HG03108 (cell line): Measurements from ENCODE around the gene RAB18.
"Not testable (repeated sequence)": the region's sequence is repeated elsewhere in the genome, so short reads cannot be mapped to it uniquely, and the experiment has no call there.

Experiments
- ATAC-seq: cut with Tn5 transposase; IDR thresholded peaks from one replicate; pipeline ENCODE4 v1.9.1; 2021; ENCODE audit warnings: moderate library complexity; ENCODE audit not compliant: unreplicated experiment

The RAB18 gene

GRCh38 chr10:27503498-27504006 is 552 bp upstream of the RAB18 start:
- no peak for ATAC-seq

- ATAC-seq: no peak
Observed at GRCh38 chr10:27504808-27505460, 830 bp downstream of the RAB18 start.

GRCh38 chr10:27505537-27505936 is 1.4 kb downstream of the RAB18 start:
- ATAC-seq: not testable (repeated sequence)

- ATAC-seq: no peak
Observed at GRCh38 chr10:27506280-27506679, 2.2 kb downstream of the RAB18 start.

GRCh38 chr10:27512548-27512947 is 8.4 kb downstream of the RAB18 start:
- ATAC-seq: no peak

GRCh38 chr10:27513451-27514191 is 9.5 kb downstream of the RAB18 start:
- no peak for ATAC-seq

GRCh38 chr10:27514243-27514642 is 10.1 kb downstream of the RAB18 start:
- ATAC-seq: no peak

GRCh38 chr10:27518261-27518660 is 14.2 kb downstream of the RAB18 start:
- ATAC-seq: no peak

- no peak for ATAC-seq
Observed at GRCh38 chr10:27525819-27526218, 21.7 kb downstream of the RAB18 start.

GRCh38 chr10:27526242-27526641 is 22.1 kb downstream of the RAB18 start:
- no peak for ATAC-seq

- ATAC-seq: no peak
Observed at GRCh38 chr10:27527666-27528295, 23.7 kb downstream of the RAB18 start.

- ATAC-seq: no peak
Observed at GRCh38 chr10:27529010-27529783, 25.1 kb downstream of the RAB18 start.

- no peak for ATAC-seq
Observed at GRCh38 chr10:27530477-27530876, 26.4 kb downstream of the RAB18 start.

GRCh38 chr10:27531336-27531847 is 27.3 kb downstream of the RAB18 start:
- no peak for ATAC-seq

GRCh38 chr10:27534161-27534700 is 30.1 kb downstream of the RAB18 start:
- no peak for ATAC-seq

- no peak for ATAC-seq
Observed at GRCh38 chr10:27535317-27535716, 31.2 kb downstream of the RAB18 start.

GRCh38 chr10:27536437-27536836 is 32.3 kb downstream of the RAB18 start:
- no peak for ATAC-seq

- ATAC-seq: no peak
Observed at GRCh38 chr10:27537166-27537565, 33.1 kb downstream of the RAB18 start.

GRCh38 chr10:27537787-27538186 is 33.7 kb downstream of the RAB18 start:
- no peak for ATAC-seq

- no peak for ATAC-seq
Observed at GRCh38 chr10:27540672-27541071, 36.6 kb downstream of the RAB18 start.
